HepG2 (cell line): ENCODE results near the gene OSBPL3. TPM values are rescaled to one million over a fixed set of nuclear protein-coding genes. Genes with fewer than 3 reads are reported as not detected.
A peak's percentile ranks its signal among the peaks of the same experiment; 100 is the strongest.

Source experiments
- ELF4 ChIP-seq: sonication (generic); formaldehyde crosslinking; IDR thresholded peaks from 2 replicates; pipeline ENCODE4 v1.5.0; 2020; ENCODE audit warnings: missing genetic modification reagents, mild to moderate bottlenecking, moderate library complexity, borderline replicate concordance
- FOXP1 ChIP-seq, 2 experiments: fragments of 450-650 bp in 1 of 2; IDR thresholded peaks; 2 replicates each; pipeline ENCODE4 v1.6.1; 2017 to 2018; ENCODE audit warnings: antibody characterized with exemption in 1 of 2
- HNF4A ChIP-seq: sonication (generic); formaldehyde crosslinking; IDR thresholded peaks from 2 replicates; pipeline ENCODE4 v1.4.0; 2020; ENCODE audit warnings: missing genetic modification reagents
- JUN ChIP-seq: sonication (generic); formaldehyde crosslinking; IDR thresholded peaks from 2 replicates; pipeline ENCODE4 v1.4.0; 2020; ENCODE audit warnings: mild to moderate bottlenecking, missing genetic modification reagents
- PHF21A ChIP-seq: sonication (generic); formaldehyde crosslinking; IDR thresholded peaks from 2 replicates; pipeline ENCODE4 v1.5.0; 2020; ENCODE audit warnings: mild to moderate bottlenecking, missing genetic modification reagents
- YEATS4 ChIP-seq: sonication (generic); formaldehyde crosslinking; IDR thresholded peaks from 2 replicates; pipeline ENCODE4 v1.4.0; 2020; ENCODE audit warnings: missing genetic modification reagents, borderline replicate concordance
- ZNF160 ChIP-seq: sonication (generic); formaldehyde crosslinking; IDR thresholded peaks from 2 replicates; pipeline ENCODE4 v1.8.0; 2022; ENCODE audit warnings: mild to moderate bottlenecking, inconsistent platforms, missing genetic modification reagents
- ZNF382 ChIP-seq: sonication (generic); formaldehyde crosslinking; IDR thresholded peaks from 2 replicates; pipeline ENCODE4 v1.5.0; 2020; ENCODE audit warnings: missing genetic modification reagents, mild to moderate bottlenecking, borderline replicate concordance
- ZNF577 ChIP-seq: sonication (generic); formaldehyde crosslinking; IDR thresholded peaks from 2 replicates; pipeline ENCODE4 v1.4.0; 2020; ENCODE audit warnings: mild to moderate bottlenecking, low read depth, missing genetic modification reagents, borderline replicate concordance
- ZNF619 ChIP-seq: sonication (generic); formaldehyde crosslinking; IDR thresholded peaks from 2 replicates; pipeline ENCODE4 v1.4.0; 2020; ENCODE audit warnings: mild to moderate bottlenecking, missing genetic modification reagents
- ZNF629 ChIP-seq: sonication (generic); formaldehyde crosslinking; conservative IDR thresholded peaks from 2 replicates; pipeline ENCODE4 v1.5.0; 2020; ENCODE audit warnings: missing genetic modification reagents
- ZNF644 ChIP-seq: IDR thresholded peaks from 2 replicates; pipeline ENCODE4 v1.6.1; 2016; ENCODE audit warnings: low read depth
- ZNF75D ChIP-seq: sonication (generic); formaldehyde crosslinking; IDR thresholded peaks from 2 replicates; pipeline ENCODE4 v1.8.1; 2023; ENCODE audit warnings: missing genetic modification reagents, mild to moderate bottlenecking, borderline replicate concordance
- ZSCAN31 ChIP-seq: sonication (generic); formaldehyde crosslinking; IDR thresholded peaks from 2 replicates; pipeline ENCODE4 v1.5.0; 2020; ENCODE audit warnings: low read depth, mild to moderate bottlenecking, missing genetic modification reagents
- polyA plus RNA-seq, 8 experiments: library from polyadenylated mRNA; depleted of rRNA in 3 of 8; stranded (reverse) in 7 of 8; unstranded in 1 of 8; fragments of >200 nt; fragmentation: Illumina TruSeq in 4 of 8; extraction: Trizol in 4 of 8; gene quantifications; 2 replicates each; pipeline versions ENCODE4 v1.2.1 to v1.2.3, GENCODE V29; 2011 to 2016; ENCODE audit warnings: low read depth in 4 of 8, missing spikeins in 1 of 8, mixed read lengths in 1 of 8; ENCODE audit not compliant: insufficient read depth in 1 of 8
- total RNA-seq, 5 experiments: library from RNA; depleted of rRNA; stranded (reverse); fragments of >200 nt; fragmentation: Illumina TruSeq; extraction: Trizol; gene quantifications; 2 replicates each; pipeline ENCODE4 v1.2.3, GENCODE V29; 2016; ENCODE audit warnings: low read depth in 1 of 5
- TF ChIP-seq, protein P1 (sequence below): sonication (generic); formaldehyde crosslinking; IDR thresholded peaks from 2 replicates; pipeline ENCODE4 v1.4.0; 2020; ENCODE audit warnings: mild to moderate bottlenecking, missing genetic modification reagents
- TF ChIP-seq, protein P2 (sequence below): sonication (generic); formaldehyde crosslinking; IDR thresholded peaks from 2 replicates; pipeline ENCODE4 v1.9.0; 2021; ENCODE audit warnings: missing genetic modification reagents, borderline replicate concordance
- TF ChIP-seq, protein P3 (sequence below): sonication (generic); formaldehyde crosslinking; IDR thresholded peaks from 2 replicates; pipeline ENCODE4 v1.4.0; 2020; ENCODE audit warnings: mild to moderate bottlenecking, missing genetic modification reagents
- TF ChIP-seq, protein P4 (sequence below): sonication (generic); formaldehyde crosslinking; IDR thresholded peaks from 2 replicates; pipeline ENCODE4 v1.5.0; 2020; ENCODE audit warnings: missing genetic modification reagents

OSBPL3 gene
- total and polyA plus RNA-seq, 2 of the 13 experiments (the other 11 are each of a cell fraction or from before 2014, with no cell fraction given): 8.8 to 28.9 TPM

DNA sequence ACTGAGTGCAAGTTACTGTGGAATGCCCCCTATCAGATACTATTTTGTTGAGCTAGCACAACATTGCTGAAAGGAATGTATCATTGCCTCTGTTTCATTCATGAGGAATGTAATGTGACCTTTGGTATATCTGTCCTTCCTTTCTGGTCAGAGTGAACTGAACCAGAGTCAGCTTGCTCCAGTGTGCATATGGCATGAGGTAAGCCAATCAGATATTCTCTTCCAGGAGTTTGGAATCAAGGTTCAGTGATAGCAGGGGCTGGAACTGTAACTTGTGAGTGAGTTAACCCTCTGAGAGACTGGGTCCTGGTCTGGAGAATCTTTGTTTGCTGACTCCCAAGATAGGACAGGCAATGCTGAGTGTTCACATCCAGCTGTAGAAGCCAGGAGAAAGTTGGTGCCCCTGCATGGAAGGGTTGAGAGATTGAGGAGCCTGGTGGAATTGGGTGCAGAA, 45.3 kb upstream of the OSBPL3 start (continued):
- TF ChIP-seq, protein P1, sequence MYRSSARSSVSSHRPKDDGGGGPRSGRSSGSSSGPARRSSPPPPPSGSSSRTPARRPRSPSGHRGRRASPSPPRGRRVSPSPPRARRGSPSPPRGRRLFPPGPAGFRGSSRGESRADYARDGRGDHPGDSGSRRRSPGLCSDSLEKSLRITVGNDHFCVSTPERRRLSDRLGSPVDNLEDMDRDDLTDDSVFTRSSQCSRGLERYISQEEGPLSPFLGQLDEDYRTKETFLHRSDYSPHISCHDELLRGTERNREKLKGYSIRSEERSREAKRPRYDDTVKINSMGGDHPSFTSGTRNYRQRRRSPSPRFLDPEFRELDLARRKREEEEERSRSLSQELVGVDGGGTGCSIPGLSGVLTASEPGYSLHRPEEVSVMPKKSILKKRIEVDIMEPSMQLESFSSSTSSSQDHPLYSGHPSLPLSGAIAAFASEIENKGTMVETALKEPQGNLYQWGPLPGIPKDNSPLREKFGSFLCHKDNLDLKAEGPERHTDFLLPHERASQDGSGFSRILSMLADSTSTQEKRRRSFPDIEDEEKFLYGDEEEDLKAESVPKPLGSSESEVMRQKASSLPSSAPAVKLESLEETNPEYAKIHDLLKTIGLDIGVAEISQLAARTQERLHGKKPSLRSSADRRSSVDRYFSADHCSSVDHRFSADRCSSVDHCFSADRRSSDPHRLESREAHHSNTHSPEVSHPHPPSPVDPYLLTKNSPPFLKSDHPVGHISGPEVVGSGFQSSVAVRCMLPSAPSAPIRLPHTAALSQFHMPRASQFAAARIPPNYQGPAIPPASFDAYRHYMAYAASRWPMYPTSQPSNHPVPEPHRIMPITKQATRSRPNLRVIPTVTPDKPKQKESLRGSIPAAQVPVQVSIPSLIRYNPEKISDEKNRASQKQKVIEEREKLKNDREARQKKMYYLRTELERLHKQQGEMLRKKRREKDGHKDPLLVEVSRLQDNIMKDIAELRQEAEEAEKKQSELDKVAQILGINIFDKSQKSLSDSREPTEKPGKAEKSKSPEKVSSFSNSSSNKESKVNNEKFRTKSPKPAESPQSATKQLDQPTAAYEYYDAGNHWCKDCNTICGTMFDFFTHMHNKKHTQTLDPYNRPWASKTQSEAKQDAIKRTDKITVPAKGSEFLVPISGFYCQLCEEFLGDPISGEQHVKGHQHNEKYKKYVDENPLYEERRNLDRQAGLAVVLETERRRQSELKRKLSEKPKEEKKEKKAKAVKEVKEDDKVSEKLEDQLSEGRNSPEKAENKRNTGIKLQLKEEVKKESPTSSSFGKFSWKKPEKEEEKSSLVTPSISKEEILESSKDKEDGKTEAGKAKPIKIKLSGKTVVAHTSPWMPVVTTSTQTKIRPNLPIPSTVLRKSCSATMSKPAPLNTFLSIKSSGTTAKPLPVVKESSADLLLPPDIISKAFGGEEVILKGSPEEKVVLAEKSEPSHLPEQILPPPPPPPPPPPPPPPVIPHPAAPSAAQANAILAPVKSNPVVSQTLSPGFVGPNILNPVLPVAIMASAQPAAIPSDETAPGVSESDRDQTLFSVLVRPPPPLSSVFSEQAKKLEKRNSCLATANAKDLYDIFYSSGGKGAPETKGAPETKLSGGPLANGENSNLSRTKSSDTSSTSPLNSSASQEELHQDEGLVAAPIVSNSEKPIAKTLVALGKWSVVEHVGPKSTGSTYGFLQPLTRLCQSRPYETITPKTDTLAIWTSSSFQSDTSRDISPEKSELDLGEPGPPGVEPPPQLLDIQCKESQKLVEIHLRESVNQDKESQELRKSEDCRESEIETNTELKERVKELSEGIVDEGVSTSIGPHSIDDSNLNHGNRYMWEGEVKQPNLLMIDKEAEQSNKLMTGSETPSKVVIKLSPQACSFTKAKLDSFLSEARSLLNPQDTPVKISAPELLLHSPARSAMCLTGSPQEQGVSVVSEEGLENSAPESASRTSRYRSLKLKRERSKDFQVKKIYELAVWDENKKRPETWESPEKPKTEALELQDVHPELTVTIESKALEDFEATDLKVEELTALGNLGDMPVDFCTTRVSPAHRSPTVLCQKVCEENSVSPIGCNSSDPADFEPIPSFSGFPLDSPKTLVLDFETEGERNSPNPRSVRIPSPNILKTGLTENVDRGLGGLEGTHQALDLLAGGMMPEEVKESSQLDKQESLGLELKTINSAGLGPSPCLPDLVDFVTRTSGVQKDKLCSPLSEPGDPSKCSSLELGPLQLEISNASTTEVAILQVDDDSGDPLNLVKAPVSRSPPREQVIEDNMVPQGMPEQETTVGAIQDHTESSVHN (CRISPR knock-in tag): no peak
- TF ChIP-seq JUN (CRISPR knock-in tag) (peak; percentile 91), ZNF75D (CRISPR knock-in tag) (no peak), ZNF619 (CRISPR knock-in tag) (no peak), PHF21A (CRISPR knock-in tag) (peak; percentile 58; the same call in 1 of the 2 replicates), ZNF629 (CRISPR knock-in tag) (0 out of 2 replicates have a peak, but pooled peaks have one; percentile 20), ELF4 (no peak), ZNF577 (CRISPR knock-in tag) (no peak), YEATS4 (CRISPR knock-in tag) (peak; percentile 49; the same call in 1 of the 2 replicates), HNF4A (peak; percentile 96), ZSCAN31 (peak; percentile 48; the same call in 1 of the 2 replicates), ZNF644 (CRISPR knock-in tag) (peak; percentile 86), ZNF382 (CRISPR knock-in tag) (no peak), ZNF160 (CRISPR knock-in tag) (0 out of 2 replicates have a peak, but pooled peaks have one; percentile 44), FOXP1 (IDR thresholded peaks at IDR 0.05) (no peak), FOXP1 (CRISPR knock-in tag; IDR thresholded peaks at IDR 0.05) (peak; percentile 37; the same call in 1 of the 2 replicates)
- TF ChIP-seq, protein P2, sequence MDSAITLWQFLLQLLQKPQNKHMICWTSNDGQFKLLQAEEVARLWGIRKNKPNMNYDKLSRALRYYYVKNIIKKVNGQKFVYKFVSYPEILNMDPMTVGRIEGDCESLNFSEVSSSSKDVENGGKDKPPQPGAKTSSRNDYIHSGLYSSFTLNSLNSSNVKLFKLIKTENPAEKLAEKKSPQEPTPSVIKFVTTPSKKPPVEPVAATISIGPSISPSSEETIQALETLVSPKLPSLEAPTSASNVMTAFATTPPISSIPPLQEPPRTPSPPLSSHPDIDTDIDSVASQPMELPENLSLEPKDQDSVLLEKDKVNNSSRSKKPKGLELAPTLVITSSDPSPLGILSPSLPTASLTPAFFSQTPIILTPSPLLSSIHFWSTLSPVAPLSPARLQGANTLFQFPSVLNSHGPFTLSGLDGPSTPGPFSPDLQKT (CRISPR knock-in tag): no peak
- TF ChIP-seq, protein P3, sequence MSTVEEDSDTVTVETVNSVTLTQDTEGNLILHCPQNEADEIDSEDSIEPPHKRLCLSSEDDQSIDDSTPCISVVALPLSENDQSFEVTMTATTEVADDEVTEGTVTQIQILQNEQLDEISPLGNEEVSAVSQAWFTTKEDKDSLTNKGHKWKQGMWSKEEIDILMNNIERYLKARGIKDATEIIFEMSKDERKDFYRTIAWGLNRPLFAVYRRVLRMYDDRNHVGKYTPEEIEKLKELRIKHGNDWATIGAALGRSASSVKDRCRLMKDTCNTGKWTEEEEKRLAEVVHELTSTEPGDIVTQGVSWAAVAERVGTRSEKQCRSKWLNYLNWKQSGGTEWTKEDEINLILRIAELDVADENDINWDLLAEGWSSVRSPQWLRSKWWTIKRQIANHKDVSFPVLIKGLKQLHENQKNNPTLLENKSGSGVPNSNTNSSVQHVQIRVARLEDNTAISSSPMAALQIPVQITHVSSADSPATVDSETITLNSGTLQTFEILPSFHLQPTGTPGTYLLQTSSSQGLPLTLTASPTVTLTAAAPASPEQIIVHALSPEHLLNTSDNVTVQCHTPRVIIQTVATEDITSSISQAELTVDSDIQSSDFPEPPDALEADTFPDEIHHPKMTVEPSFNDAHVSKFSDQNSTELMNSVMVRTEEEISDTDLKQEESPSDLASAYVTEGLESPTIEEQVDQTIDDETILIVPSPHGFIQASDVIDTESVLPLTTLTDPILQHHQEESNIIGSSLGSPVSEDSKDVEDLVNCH (CRISPR knock-in tag): no peak
- TF ChIP-seq, protein P4, sequence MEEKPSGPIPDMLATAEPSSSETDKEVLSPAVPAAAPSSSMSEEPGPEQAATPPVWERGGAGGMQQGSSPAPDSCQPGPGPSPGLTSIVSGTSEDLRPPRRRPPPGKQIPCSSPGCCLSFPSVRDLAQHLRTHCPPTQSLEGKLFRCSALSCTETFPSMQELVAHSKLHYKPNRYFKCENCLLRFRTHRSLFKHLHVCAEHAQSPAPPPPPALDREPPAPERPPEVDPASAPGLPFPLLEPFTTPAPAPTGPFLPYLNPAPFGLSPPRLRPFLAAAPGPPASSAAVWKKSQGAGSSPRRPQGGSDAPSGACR (CRISPR knock-in tag): peak; percentile 56; the same call in 1 of the 2 replicates
